Measurements from ENCODE around the gene KIF26B.

GRCh38 chr1:245608271-245608670 lies 453.5 kb downstream of the KIF26B start:
- TF ChIP-seq CTCF (IDR thresholded peaks at IDR 0.05) (no peak), POLR2A (IDR thresholded peaks at IDR 0.05) (no peak)

Measured in body of pancreas (tissue), 4 donors.